B cell (primary cell): ENCODE results near the gene TBX2. TPM values are rescaled to one million over a fixed set of nuclear protein-coding genes. Genes with fewer than 3 reads are reported as not detected.

Experiments
- ATAC-seq: fragments of 200-7000 bp; cut with Tn5 transposase; one replicate; pipeline ENCODE4 v1.10.0; 2021; ENCODE audit warnings: low read depth, mild to moderate bottlenecking, moderate number of reproducible peaks, moderate library complexity
- CTCF ChIA-PET: fragments of 350-600 bp; sonication (Branson Sonifier 250); formaldehyde crosslinking; loops from one replicate; lab custom pipeline; 2021; ENCODE audit warnings: antibody characterized with exemption, inconsistent platforms; lab: Charles Lee
- POLR2A ChIA-PET: fragments of 350-600 bp; sonication (Branson Sonifier 250); formaldehyde crosslinking; loops from one replicate; lab custom pipeline; 2021; ENCODE audit warnings: antibody characterized with exemption; lab: Charles Lee
- DNase-seq: peaks from one replicate; pipeline ENCODE4 v3.0.0; 2013
- H2AFZ ChIP-seq: 2 replicates; pipeline ENCODE4 v1.6.1; 2012; ENCODE audit warnings: mild to moderate bottlenecking, low read depth, low read length; ENCODE audit not compliant: insufficient read depth, poor library complexity, severe bottlenecking
- H3K27ac ChIP-seq, 2 donors: 1 replicate in 1 of 2; 2 replicates in 1 of 2; pipeline ENCODE4 v1.5.1; 2012 to 2013; ENCODE audit warnings: low read length in 2 of 2, mild to moderate bottlenecking in 2 of 2, moderate library complexity in 1 of 2
- H3K27me3 ChIP-seq, 4 experiments: fragments of 200-600 bp in 1 of 4; sonication (generic) in 1 of 4; replicated peaks in 1 of 4; 1 replicate in 2 of 4; 2 replicates in 2 of 4; pipeline versions ENCODE4 v1.6.1 to v1.7.0; 2013 to 2016; ENCODE audit warnings: low read length in 3 of 4, mild to moderate bottlenecking in 2 of 4, mixed read lengths in 1 of 4, moderate library complexity in 1 of 4; ENCODE audit not compliant: insufficient read depth in 4 of 4, control insufficient read depth in 3 of 4; ENCODE audit errors: control extremely low read depth in 1 of 4
- H3K36me3 ChIP-seq, 2 experiments: replicated peaks in 1 of 2; 1 replicate in 1 of 2; 2 replicates in 1 of 2; pipeline versions ENCODE4 v1.6.1 to v1.7.1; 2013; ENCODE audit warnings: low read length in 1 of 2; ENCODE audit not compliant: insufficient read depth in 2 of 2, control insufficient read depth in 1 of 2; ENCODE audit errors: control extremely low read depth in 1 of 2, extremely low read depth in 1 of 2
- H3K4me1 ChIP-seq, 2 donors: fragments of 200-600 bp in 1 of 2; sonication (generic) in 1 of 2; 1 replicate in 1 of 2; 2 replicates in 1 of 2; pipeline versions ENCODE4 v1.5.1 to v1.6.1; 2013 to 2017; ENCODE audit warnings: low read length in 2 of 2; ENCODE audit not compliant: control insufficient read depth in 2 of 2, insufficient read depth in 2 of 2
- H3K4me2 ChIP-seq: replicated peaks from 2 replicates; pipeline ENCODE3; 2012; ENCODE audit warnings: mild to moderate bottlenecking, low read depth, low read length; ENCODE audit not compliant: poor library complexity, severe bottlenecking
- H3K4me3 ChIP-seq, 5 experiments: fragments of 200-600 bp in 1 of 5; sonication (generic) in 1 of 5; 1 replicate in 3 of 5; 2 replicates in 2 of 5; pipeline versions ENCODE4 v1.5.1 to v1.7.0; 2011 to 2016; ENCODE audit warnings: low read length in 4 of 5, mild to moderate bottlenecking in 4 of 5, low read depth in 2 of 5, control low read depth in 1 of 5, moderate library complexity in 1 of 5; ENCODE audit not compliant: insufficient read depth in 1 of 5; ENCODE audit errors: control extremely low read depth in 1 of 5, extremely low read depth in 1 of 5
- H3K79me2 ChIP-seq: fragments of 200-600 bp; sonication (generic); one replicate; pipeline ENCODE4 v1.6.0; 2016; ENCODE audit warnings: low read length; ENCODE audit not compliant: control insufficient read depth, insufficient read depth
- H3K9ac ChIP-seq: fragments of 200-600 bp; sonication (generic); 2 replicates; pipeline ENCODE4 v1.6.1; 2017; ENCODE audit warnings: mild to moderate bottlenecking, low read length, moderate library complexity
- H3K9me3 ChIP-seq, 3 donors: one replicate each; pipeline versions ENCODE4 v1.6.1 to v1.7.1; 2013; ENCODE audit warnings: low read length in 2 of 3; ENCODE audit not compliant: control insufficient read depth in 2 of 3, insufficient read depth in 1 of 3; ENCODE audit errors: control extremely low read depth in 1 of 3
- H4K20me1 ChIP-seq: 2 replicates; pipeline ENCODE4 v1.6.0; 2012; ENCODE audit warnings: mild to moderate bottlenecking, low read length; ENCODE audit not compliant: insufficient read depth, control insufficient read depth, poor library complexity, severe bottlenecking
- H3K27ac Mint-ChIP-seq: one replicate; pipeline ENCODE4 v1.8.0; 2021; ENCODE audit warnings: mixed read lengths
- H3K27me3 Mint-ChIP-seq: one replicate; pipeline ENCODE4 v1.8.0; 2021; ENCODE audit warnings: mixed read lengths
- H3K4me1 Mint-ChIP-seq: one replicate; pipeline ENCODE4 v1.8.0; 2021; ENCODE audit warnings: mixed read lengths
- H3K4me3 Mint-ChIP-seq: one replicate; pipeline ENCODE4 v1.8.0; 2021; ENCODE audit warnings: mixed read lengths
- H3K9me3 Mint-ChIP-seq: one replicate; pipeline ENCODE4 v1.8.0; 2022; ENCODE audit warnings: mixed read lengths; ENCODE audit not compliant: insufficient read depth
- CTCF ChIP-seq: fragments of 200-600 bp; IDR thresholded peaks from one replicate; pipeline ENCODE4 v1.8.0; 2022; ENCODE audit warnings: antibody characterized with exemption, mild to moderate bottlenecking
- EZH2 ChIP-seq: IDR thresholded peaks from 2 replicates; pipeline ENCODE4 v1.6.1; 2012; ENCODE audit warnings: borderline replicate concordance, low read depth, mild to moderate bottlenecking, moderate library complexity, low read length; ENCODE audit not compliant: insufficient read depth, poor library complexity, severe bottlenecking
- WGBS: methylation state at CpG from one replicate; pipeline ENCODE4 v1.1.5; 2013; ENCODE audit warnings: missing lambda C conversion rate; ENCODE audit not compliant: insufficient coverage; 5-methylcytosine and 5-hydroxymethylcytosine counted together
- intact Hi-C: fragments of 100-400 bp; cut with micrococcal nuclease; formaldehyde crosslinking; loops from one replicate; pipeline ENCODE4 v1.10.0; 2022
- polyA plus RNA-seq: library from polyadenylated mRNA; depleted of rRNA; stranded (reverse); fragments of >200 nt; gene quantifications from 2 replicates; pipeline ENCODE4 v1.2.3, GENCODE V29; 2012
- total RNA-seq, 2 donors: library from RNA; stranded (reverse); fragments of 120-200 nt in 1 of 2; gene quantifications; 1 replicate in 1 of 2; 2 replicates in 1 of 2; pipeline versions ENCODE4 v1.2.3 to v1.2.4, GENCODE V29; 2013 to 2022

Gene TBX2
- total and polyA plus RNA-seq, 2 donors (not counting 1 experiment from before 2014, with no cell fraction given): not detected

- Histone ChIP-seq H3K79me2 (no peaks in the 10 kb centered on the region), H3K27ac (no peak overlapping the region), H3K9me3 (no peaks in the 10 kb centered on the region), H4K20me1 (no peaks in the 10 kb centered on the region), H3K27me3 (no peaks in the 10 kb centered on the region), H3K36me3 (no peaks in the 10 kb centered on the region), H3K4me2 (no peak overlapping the region), H3K9ac (no peak overlapping the region), H2AFZ (no peak overlapping the region), H3K4me1 (no peaks in the 10 kb centered on the region), H3K4me3 (no peak overlapping the region)
- ATAC-seq: no peak
- no peak overlapping the region for H3K27ac Mint-ChIP-seq
- no peak for DNase-seq
- TF ChIP-seq CTCF (no peak), EZH2 (no peak)
- POLR2A ChIA-PET: no interaction called here
- H3K4me3 Mint-ChIP-seq: no peak overlapping the region
- no peaks in the 10 kb centered on the region for H3K27me3 Mint-ChIP-seq
- intact Hi-C loops: no loop called here
- 90% methylated on average over 10 of the region's 12 CpGs for WGBS
- H3K9me3 Mint-ChIP-seq: no peaks in the 10 kb centered on the region
- no peaks in the 10 kb centered on the region for H3K4me1 Mint-ChIP-seq
- CTCF ChIA-PET: interaction anchor here (1.4 kb wide), 1 partner anchor 381 kb away, joined by 4 read pairs; no protein-coding TSS in a partner anchor
These were observed 46.7 kb upstream of the TBX2 start for GRCh38 chr17:61352781-61353491.

DNA sequence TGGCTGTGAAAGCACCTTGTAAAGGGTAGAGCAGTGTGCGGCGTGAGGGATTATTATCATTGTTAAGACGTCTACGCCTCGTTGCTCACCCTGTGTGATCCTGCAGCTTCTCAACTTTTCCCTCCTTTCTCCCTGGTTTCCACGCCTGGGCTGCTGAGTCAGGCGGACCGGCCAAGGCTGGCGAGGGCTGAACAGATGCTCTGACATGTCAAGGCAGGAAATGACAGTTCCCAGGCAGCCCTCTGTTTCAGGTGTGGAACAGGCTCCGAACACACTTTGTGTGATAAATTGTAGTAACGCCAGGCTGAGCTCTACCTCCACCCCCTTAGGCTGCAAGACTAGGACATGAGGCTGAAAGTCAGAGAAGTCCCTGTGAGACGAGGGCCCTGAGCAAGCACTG, 46.0 kb upstream of the TBX2 start:
- no peak overlapping the region for H3K4me3 ChIP-seq
- Mint-ChIP-seq H3K4me1 (no peaks in the 10 kb centered on the region), H3K27ac (no peak overlapping the region), H3K27me3 (no peaks in the 10 kb centered on the region), H3K4me3 (no peak overlapping the region), H3K9me3 (no peaks in the 10 kb centered on the region)
- no peak overlapping the region for H2AFZ ChIP-seq
- ChIA-PET POLR2A (no interaction called here), CTCF (no interaction called here)
- no peaks in the 10 kb centered on the region for H3K36me3 ChIP-seq
- H4K20me1 ChIP-seq: no peaks in the 10 kb centered on the region
- no peaks in the 10 kb centered on the region for H3K9me3 ChIP-seq
- H3K27ac ChIP-seq: no peak overlapping the region
- WGBS: 95% methylated on average over 12 of the region's 12 CpGs
- H3K9ac ChIP-seq: no peak overlapping the region
- no peaks in the 10 kb centered on the region for H3K79me2 ChIP-seq
- ATAC-seq (no peak), DNase-seq (no peak)
- no peak overlapping the region for H3K4me2 ChIP-seq
- no peaks in the 10 kb centered on the region for H3K4me1 ChIP-seq
- H3K27me3 ChIP-seq: no peaks in the 10 kb centered on the region
- intact Hi-C loops: no loop called here
- no peak for TF ChIP-seq CTCF
- no peak for TF ChIP-seq EZH2
